CD4-positive, CD25-positive, alpha-beta regulatory T cell (primary cell): ENCODE results near the gene TBK1. TPM values are rescaled to one million over a fixed set of nuclear protein-coding genes. Genes with fewer than 3 reads are reported as not detected.
A peak's percentile ranks its signal among the peaks of the same experiment; 100 is the strongest.

Experiments
- ATAC-seq, 2 donors: fragments of 150-1000 bp; cut with Tn5 transposase; one replicate each; pipeline ENCODE4 v1.10.0; 2021; ENCODE audit warnings: low read depth in 2 of 2, moderate number of reproducible peaks in 2 of 2, moderate library complexity in 1 of 2
- DNase-seq, 3 donors: peaks; one replicate each; pipeline versions ENCODE4 v3.0.0 to v3.0.0-alpha.2; 2012 to 2022; ENCODE audit warnings: mixed read lengths in 1 of 3
- H3K27ac ChIP-seq: one replicate; pipeline ENCODE4 v1.7.0; 2013; ENCODE audit warnings: mild to moderate bottlenecking, low read length; ENCODE audit not compliant: insufficient read depth, poor library complexity, severe bottlenecking
- H3K27me3 ChIP-seq: one replicate; pipeline ENCODE4 v1.7.0; 2013; ENCODE audit warnings: low read length; ENCODE audit not compliant: control insufficient read depth, insufficient read depth
- H3K36me3 ChIP-seq: one replicate; pipeline ENCODE4 v1.7.0; 2013; ENCODE audit warnings: mild to moderate bottlenecking, low read length, moderate library complexity; ENCODE audit not compliant: control insufficient read depth, insufficient read depth
- H3K4me1 ChIP-seq: 2 replicates; pipeline ENCODE4 v1.7.0; 2013; ENCODE audit warnings: mild to moderate bottlenecking, low read length; ENCODE audit not compliant: insufficient read depth, control insufficient read depth, poor library complexity, severe bottlenecking
- H3K4me3 ChIP-seq: one replicate; pipeline ENCODE4 v1.7.0; 2013; ENCODE audit warnings: low read depth, mild to moderate bottlenecking, low read length, moderate library complexity
- H3K9me3 ChIP-seq, 2 experiments: 1 replicate in 1 of 2; 2 replicates in 1 of 2; pipeline ENCODE4 v1.7.0; 2013; ENCODE audit warnings: low read length in 2 of 2, mild to moderate bottlenecking in 1 of 2, moderate library complexity in 1 of 2; ENCODE audit not compliant: control insufficient read depth in 2 of 2
- H3K27ac Mint-ChIP-seq, 3 donors: one replicate each; pipeline ENCODE4 v1.8.0; 2020 to 2022; ENCODE audit warnings: mild to moderate bottlenecking in 3 of 3, mixed read lengths in 3 of 3, moderate library complexity in 2 of 3
- H3K27me3 Mint-ChIP-seq: one replicate; pipeline ENCODE4 v1.8.0; 2022; ENCODE audit warnings: mild to moderate bottlenecking, mixed read lengths
- H3K36me3 Mint-ChIP-seq: one replicate; pipeline ENCODE4 v1.8.0; 2020; ENCODE audit warnings: mixed read lengths
- H3K4me1 Mint-ChIP-seq, 4 donors: one replicate each; pipeline ENCODE4 v1.8.0; 2020 to 2022; ENCODE audit warnings: mixed read lengths in 4 of 4, mild to moderate bottlenecking in 1 of 4
- H3K4me3 Mint-ChIP-seq, 4 donors: one replicate each; pipeline ENCODE4 v1.8.0; 2020 to 2022; ENCODE audit warnings: mild to moderate bottlenecking in 4 of 4, mixed read lengths in 4 of 4, moderate library complexity in 3 of 4
- H3K9me3 Mint-ChIP-seq, 7 donors: one replicate each; pipeline ENCODE4 v1.8.0; 2020 to 2022; ENCODE audit warnings: mixed read lengths in 7 of 7, mild to moderate bottlenecking in 3 of 7, moderate library complexity in 2 of 7
- polyA plus RNA-seq, 4 donors: library from polyadenylated mRNA; unstranded; fragments of 300-500 nt; fragmentation: Illumina TruSeq; gene quantifications; one replicate each; pipeline ENCODE4 v1.2.3, GENCODE V29; 2021
- total RNA-seq: library from RNA; stranded (reverse); gene quantifications from one replicate; pipeline ENCODE4 v1.2.3, GENCODE V29; 2022

TBK1 gene
- total RNA-seq (24.3 TPM), polyA plus RNA-seq (10 to 100 TPM; 21.3 to 29.1 (median 22.8) TPM)

DNA sequence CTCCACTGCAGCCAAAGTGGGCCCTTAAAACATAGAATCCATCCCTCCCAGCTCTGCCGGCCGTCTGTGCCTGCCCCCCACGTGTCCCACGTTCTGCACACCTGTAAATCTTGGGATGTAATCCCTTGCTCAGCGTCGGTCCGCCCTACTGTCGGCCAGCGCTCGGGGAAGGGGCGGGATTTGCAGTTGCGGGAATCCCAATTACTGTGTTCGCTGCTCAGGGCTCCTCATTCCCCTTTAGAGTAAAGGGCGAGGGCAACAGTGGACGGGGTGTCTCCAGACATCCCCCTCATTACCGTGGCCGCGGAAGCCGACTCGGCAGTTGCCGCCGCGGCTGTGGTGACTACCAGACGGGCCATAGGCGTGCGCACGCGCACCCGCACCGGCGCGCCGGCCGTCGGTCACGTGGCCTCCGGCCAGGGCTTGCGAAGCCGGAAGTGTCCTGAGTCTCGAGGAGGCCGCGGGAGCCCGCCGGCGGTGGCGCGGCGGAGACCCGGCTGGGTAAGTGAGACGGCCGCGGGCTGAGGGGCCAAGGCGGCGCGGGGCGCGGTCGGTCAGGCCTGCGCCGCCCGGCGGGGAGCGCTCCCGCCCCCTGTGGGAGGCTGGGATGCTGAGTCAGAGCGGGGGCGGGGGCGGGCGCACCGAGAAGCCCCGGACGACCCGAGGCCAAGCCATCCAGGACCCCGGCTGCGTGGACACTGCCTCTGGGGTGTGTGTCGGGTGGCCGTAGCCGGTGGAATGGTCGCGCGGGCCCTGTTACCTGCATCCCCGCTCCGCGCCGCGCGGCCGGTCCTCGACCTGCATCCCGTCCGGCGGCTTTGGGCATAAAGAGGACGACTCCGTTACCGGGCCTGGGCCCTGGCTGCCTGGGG is at the start of gene TBK1:
Gene TBK1, plus strand, starts transcription at position 434 of the 872 bp plus-strand sequence. CDS start 3,751 bp downstream, outside the sequence.
- Mint-ChIP-seq H3K27me3 (no peaks in the 10 kb centered on the region), H3K4me1 (peaks cover 28 to 53% (median 38%) of the 10 kb centered on the region in 4 donors), H3K27ac (peak within 1 kb of the TSS; percentile 96 to 98 (median 97)), H3K4me3 (peak within 1 kb of the TSS; percentile 96 to 99 (median 97)), H3K36me3 (peaks cover 10% of the 10 kb centered on the region), H3K9me3 (no peaks in the 10 kb centered on the region)
- peaks cover 2% of the 10 kb centered on the region for H3K36me3 ChIP-seq
- DNase-seq (peak; percentile 49 to 67 (median 60)), ATAC-seq (peak; percentile 64 to 68)
- peak within 1 kb of the TSS; percentile 100 for H3K4me3 ChIP-seq
- H3K27ac ChIP-seq, result peak within 1 kb of the TSS; percentile 84
- no peaks in the 10 kb centered on the region for H3K27me3 ChIP-seq
- peaks cover 54% of the 10 kb centered on the region for H3K4me1 ChIP-seq
- H3K9me3 ChIP-seq, result no peaks in the 10 kb centered on the region

DNA sequence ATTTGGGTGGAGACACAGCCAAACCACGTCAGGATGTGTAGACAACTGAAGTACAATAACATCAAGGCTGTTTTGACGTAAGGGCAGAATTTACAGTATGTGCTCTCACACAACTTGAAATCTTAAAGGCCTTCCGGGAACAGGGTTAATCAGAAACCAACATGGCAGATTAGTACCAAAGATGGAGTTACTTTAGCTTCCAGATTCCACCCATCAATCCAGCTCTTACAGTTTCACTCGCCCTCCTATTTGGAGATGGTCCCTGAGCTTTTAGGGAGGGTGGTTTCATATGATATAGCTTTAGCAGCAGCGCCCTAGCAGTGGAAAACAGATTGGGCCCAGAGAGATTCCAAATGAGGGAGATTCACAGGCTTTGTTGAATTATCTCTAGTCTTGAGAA is 49.7 kb upstream of the TBK1 start:
- ATAC-seq (no peak), DNase-seq (no peak)
- peaks cover 0 to 1% (median 0%) of the 10 kb centered on the region in 7 donors for H3K9me3 Mint-ChIP-seq
- Histone ChIP-seq H3K4me3 (no peak overlapping the region), H3K4me1 (peaks cover 16% of the 10 kb centered on the region), H3K27me3 (no peaks in the 10 kb centered on the region), H3K27ac (no peak overlapping the region), H3K36me3 (no peaks in the 10 kb centered on the region), H3K9me3 (no peaks in the 10 kb centered on the region)
- H3K36me3 Mint-ChIP-seq, result no peaks in the 10 kb centered on the region
- peaks cover 7 to 51% (median 25%) of the 10 kb centered on the region in 4 donors for H3K4me1 Mint-ChIP-seq
- H3K4me3 Mint-ChIP-seq, result peak overlapping the region in 1 of 4 donors; percentile 69
- H3K27ac Mint-ChIP-seq, result no peak overlapping the region
- peaks cover 5% of the 10 kb centered on the region for H3K27me3 Mint-ChIP-seq

DNA sequence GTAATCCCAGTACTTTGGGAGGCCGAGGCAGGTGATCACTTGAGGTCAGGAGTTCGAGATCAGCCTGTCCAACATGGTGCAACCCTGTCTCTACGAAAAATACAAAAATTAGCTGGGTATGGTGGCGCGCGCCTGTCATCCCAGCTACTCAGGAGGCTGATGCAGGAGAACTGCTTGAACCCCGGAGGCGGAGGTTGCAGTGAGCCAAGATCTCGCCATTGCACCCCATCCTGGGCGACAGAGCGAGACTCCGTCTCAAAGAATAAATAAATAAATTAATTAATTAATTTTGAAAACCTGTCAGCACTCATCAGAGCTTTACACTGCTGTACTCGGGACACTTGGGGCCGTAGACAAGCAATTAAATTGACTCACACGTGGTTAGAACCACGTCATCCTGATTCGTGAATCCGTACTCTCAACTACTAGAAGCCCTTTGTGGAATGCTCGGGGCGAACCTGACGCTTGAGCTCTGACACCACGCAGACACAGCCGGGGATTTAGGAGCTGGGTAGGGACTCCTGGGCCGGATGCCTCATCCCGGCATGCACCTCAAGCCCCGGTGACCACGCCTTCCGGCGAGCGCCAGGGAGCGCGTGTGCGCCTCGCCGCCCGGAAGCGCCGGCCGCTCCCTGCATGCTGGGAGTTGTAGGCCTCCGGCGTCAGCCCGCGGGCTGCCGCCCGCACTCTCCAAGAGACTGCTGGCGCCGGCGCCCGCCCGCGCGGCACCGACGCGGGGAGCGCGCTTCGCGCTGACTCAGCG is 48.0 kb upstream of the TBK1 start, which contains the start of gene XPOT:
Gene XPOT, plus strand, starts transcription at position 686 of the 763 bp plus-strand sequence. CDS start 5,644 bp downstream, outside the sequence.
- Histone ChIP-seq H3K4me3 (peak within 1 kb of the TSS; percentile 89), H3K9me3 (no peaks in the 10 kb centered on the region), H3K4me1 (peaks cover 16% of the 10 kb centered on the region), H3K27me3 (no peaks in the 10 kb centered on the region), H3K27ac (peak within 1 kb of the TSS; percentile 85), H3K36me3 (no peaks in the 10 kb centered on the region)
- Mint-ChIP-seq H3K27me3 (no peaks in the 10 kb centered on the region), H3K27ac (peak within 1 kb of the TSS; percentile 91 to 97 (median 92)), H3K36me3 (no peaks in the 10 kb centered on the region), H3K4me3 (peak within 1 kb of the TSS; percentile 96 to 97 (median 97)), H3K4me1 (peaks cover 11 to 60% (median 32%) of the 10 kb centered on the region in 4 donors), H3K9me3 (no peaks in the 10 kb centered on the region)
- DNase-seq (peak; percentile 91 to 99 (median 92)), ATAC-seq (peak; percentile 97)

DNA sequence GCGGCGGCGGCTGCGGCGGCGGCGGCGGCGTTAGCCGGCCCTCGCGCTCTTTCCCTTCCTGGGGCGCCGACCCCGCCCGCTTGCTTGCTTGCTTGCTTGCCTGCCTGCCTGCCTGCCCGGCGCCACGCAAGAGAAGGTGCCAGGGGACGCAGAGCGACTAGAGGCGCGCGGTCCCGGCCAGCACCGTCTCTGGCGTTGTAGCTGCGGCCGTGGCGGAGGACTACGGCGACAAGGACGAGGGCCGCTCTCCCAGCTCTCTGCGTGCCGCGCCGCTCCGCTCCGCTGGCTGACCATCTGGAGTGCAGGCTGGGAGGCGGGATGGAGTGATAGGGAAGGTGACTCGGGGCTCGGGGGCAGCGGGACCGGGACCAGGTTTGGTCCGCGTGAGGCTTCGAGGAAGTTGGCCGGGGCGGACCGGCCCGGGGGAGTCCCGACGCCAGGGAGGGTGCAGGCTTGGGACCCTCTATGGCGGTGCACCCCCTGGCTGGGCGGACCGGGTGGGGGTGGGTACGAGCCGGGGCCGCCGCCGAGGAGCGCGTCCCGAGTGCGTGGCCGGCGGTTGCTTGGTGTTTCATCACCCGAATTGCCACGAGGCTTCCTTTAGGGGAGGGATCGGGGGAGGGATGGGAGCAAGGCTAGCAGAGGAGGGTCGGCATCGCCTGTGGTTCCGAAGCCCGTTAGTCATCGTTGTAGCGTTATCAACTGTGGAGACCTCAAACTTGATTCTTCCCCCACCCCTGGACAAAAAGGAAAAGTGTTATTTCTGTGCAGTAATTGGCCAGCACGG is 47.3 kb upstream of the TBK1 start:
- DNase-seq, result peak in 2 of 3 donors; percentile 27 to 60
- H3K27me3 Mint-ChIP-seq, result no peaks in the 10 kb centered on the region
- Histone ChIP-seq H3K36me3 (no peaks in the 10 kb centered on the region), H3K27me3 (no peaks in the 10 kb centered on the region), H3K9me3 (no peaks in the 10 kb centered on the region), H3K4me1 (peaks cover 16% of the 10 kb centered on the region), H3K27ac (peak overlapping the region; percentile 83), H3K4me3 (peak overlapping the region; percentile 89)
- peaks cover 11 to 52% (median 32%) of the 10 kb centered on the region in 4 donors for H3K4me1 Mint-ChIP-seq
- H3K4me3 Mint-ChIP-seq, result peak overlapping the region; percentile 96 to 97 (median 97)
- no peak for ATAC-seq
- no peaks in the 10 kb centered on the region for H3K36me3 Mint-ChIP-seq
- no peaks in the 10 kb centered on the region for H3K9me3 Mint-ChIP-seq
- H3K27ac Mint-ChIP-seq, result peak overlapping the region; percentile 91 to 97 (median 92)

DNA sequence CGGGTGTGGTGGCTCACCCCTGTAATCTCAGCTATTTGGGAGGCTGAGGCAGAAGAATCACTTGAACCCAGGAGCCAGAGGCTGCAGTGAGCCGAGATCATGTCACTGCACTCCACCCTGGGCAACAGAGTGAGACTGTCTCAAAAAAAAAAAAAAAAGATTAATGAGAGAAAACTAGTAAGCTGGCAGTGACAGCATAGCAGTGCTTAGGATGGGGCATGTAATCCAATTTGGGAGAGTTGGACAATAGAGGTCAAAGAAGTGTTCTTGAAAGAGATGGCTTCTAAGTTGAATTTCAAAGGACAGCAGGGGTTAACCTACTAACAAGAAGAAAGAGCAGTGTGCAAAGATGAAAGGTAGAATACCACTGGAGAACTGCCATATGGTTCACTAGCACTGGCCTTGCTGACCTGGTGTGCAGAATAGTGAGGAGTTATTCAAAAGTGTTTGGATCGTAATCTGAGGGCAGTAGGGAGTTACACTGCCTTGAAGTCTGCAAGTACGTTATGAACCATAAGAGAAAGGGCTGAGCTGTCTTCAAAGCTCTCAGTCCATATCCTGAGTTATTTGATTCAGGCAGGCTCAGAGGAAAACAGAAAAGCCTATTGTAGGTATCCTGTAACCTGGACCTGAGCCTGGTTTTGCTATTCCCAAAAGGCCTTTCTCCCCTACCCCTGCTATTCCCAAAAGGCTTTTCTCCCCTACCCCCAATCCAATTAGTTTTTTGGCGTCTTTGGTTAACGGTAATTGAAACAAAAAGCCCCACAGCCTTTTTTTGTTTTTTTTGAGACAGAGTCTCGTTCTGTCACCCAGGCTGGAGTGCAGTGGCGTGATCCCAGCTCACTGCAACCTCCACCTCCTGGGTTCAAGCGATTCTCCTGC is 44.3 kb upstream of the TBK1 start:
- H3K27ac Mint-ChIP-seq, result peak overlapping the region in 1 of 3 donors; percentile 89
- peaks cover 10 to 44% (median 29%) of the 10 kb centered on the region in 4 donors for H3K4me1 Mint-ChIP-seq
- ATAC-seq, result no peak
- peaks cover 20% of the 10 kb centered on the region for H3K36me3 ChIP-seq
- H3K9me3 Mint-ChIP-seq, result no peaks in the 10 kb centered on the region
- DNase-seq, result no peak
- H3K27me3 ChIP-seq, result no peaks in the 10 kb centered on the region
- H3K4me3 ChIP-seq, result no peak overlapping the region
- H3K4me3 Mint-ChIP-seq, result no peak overlapping the region
- peaks cover 9% of the 10 kb centered on the region for H3K36me3 Mint-ChIP-seq
- H3K27ac ChIP-seq, result no peak overlapping the region
- H3K9me3 ChIP-seq, result no peaks in the 10 kb centered on the region
- H3K4me1 ChIP-seq, result peaks cover 16% of the 10 kb centered on the region
- H3K27me3 Mint-ChIP-seq, result no peaks in the 10 kb centered on the region

DNA sequence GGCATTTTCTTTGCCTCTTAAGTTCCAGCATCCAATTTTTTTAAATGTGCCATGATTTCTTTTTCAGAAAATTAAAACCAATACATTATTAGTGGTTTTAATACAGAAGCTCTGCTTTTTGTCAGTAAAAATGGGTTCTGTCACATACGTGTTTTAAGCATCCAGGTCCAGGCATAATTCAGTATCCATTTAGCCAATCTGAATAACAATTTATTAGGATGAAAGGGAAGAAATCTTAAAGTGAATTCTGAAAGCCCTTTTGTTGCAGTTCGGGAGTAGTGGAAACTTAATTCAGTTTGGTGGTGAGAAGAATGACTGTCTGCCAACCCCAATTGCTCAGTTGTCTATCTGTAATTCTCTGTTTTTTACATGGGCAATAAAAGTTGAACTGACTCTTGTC is 40.5 kb upstream of the TBK1 start:
- Mint-ChIP-seq H3K4me3 (no peak overlapping the region), H3K27ac (no peak overlapping the region), H3K36me3 (peaks cover 29% of the 10 kb centered on the region), H3K9me3 (no peaks in the 10 kb centered on the region), H3K4me1 (peaks cover 13 to 28% (median 19%) of the 10 kb centered on the region in 4 donors), H3K27me3 (no peaks in the 10 kb centered on the region)
- H3K4me1 ChIP-seq, result no peaks in the 10 kb centered on the region
- no peak for DNase-seq
- ATAC-seq, result no peak
- H3K4me3 ChIP-seq, result no peak overlapping the region
- no peak overlapping the region for H3K27ac ChIP-seq
- peaks cover 56% of the 10 kb centered on the region for H3K36me3 ChIP-seq
- H3K9me3 ChIP-seq, result no peaks in the 10 kb centered on the region
- H3K27me3 ChIP-seq, result no peaks in the 10 kb centered on the region
